ENCODE results near the gene RETN.

RETN gene

GRCh38 chr19:7681340-7682174 lies 12.7 kb downstream of the RETN start:
- H3K27me3 Mint-ChIP-seq (ENCODE audit: low read depth), result peaks cover 11% of the 10 kb centered on the region
- H3K27ac Mint-ChIP-seq, result peak overlapping the region; percentile 58 to 83 (median 72)
- peaks cover 6% of the 10 kb centered on the region for H3K4me1 Mint-ChIP-seq
- H3K4me3 Mint-ChIP-seq, result peak overlapping the region; percentile 92 to 94 (median 93)
- no peaks in the 10 kb centered on the region for H3K9me3 Mint-ChIP-seq
- peak; percentile 29 to 42 (median 40) for TF ChIP-seq CTCF (IDR thresholded peaks at IDR 0.05; ENCODE audit: unreplicated experiment in 3 of 3)
- H3K36me3 Mint-ChIP-seq (ENCODE audit: low read depth), result peaks cover 19% of the 10 kb centered on the region

- Mint-ChIP-seq H3K9me3 (no peaks in the 10 kb centered on the region), H3K4me3 (peak overlapping the region; percentile 92 to 94 (median 93)), H3K27ac (peak overlapping the region in 1 of 3 experiments; percentile 72), H3K4me1 (peaks cover 6% of the 10 kb centered on the region), H3K27me3 (ENCODE audit: low read depth) (peaks cover 5% of the 10 kb centered on the region), H3K36me3 (ENCODE audit: low read depth) (peaks cover 19% of the 10 kb centered on the region)
- TF ChIP-seq CTCF (IDR thresholded peaks at IDR 0.05; ENCODE audit: unreplicated experiment in 3 of 3), result no peak
These were observed 13.5 kb downstream of the RETN start for GRCh38 chr19:7682175-7682855.

- no peaks in the 10 kb centered on the region for H3K4me1 Mint-ChIP-seq
- TF ChIP-seq CTCF (IDR thresholded peaks at IDR 0.05; ENCODE audit: unreplicated experiment in 3 of 3), result no peak
- H3K9me3 Mint-ChIP-seq, result no peaks in the 10 kb centered on the region
- peaks cover 3% of the 10 kb centered on the region for H3K27me3 Mint-ChIP-seq (ENCODE audit: low read depth)
- peaks cover 19% of the 10 kb centered on the region for H3K36me3 Mint-ChIP-seq (ENCODE audit: low read depth)
- peak overlapping the region in 2 of 3 experiments; percentile 10 to 57 for H3K4me3 Mint-ChIP-seq
- H3K27ac Mint-ChIP-seq, result no peak overlapping the region
These were observed 16.9 kb downstream of the RETN start for GRCh38 chr19:7685546-7686445.

- Mint-ChIP-seq H3K27me3 (ENCODE audit: low read depth) (peaks cover 3% of the 10 kb centered on the region), H3K27ac (no peak overlapping the region), H3K9me3 (no peaks in the 10 kb centered on the region), H3K36me3 (ENCODE audit: low read depth) (peaks cover 19% of the 10 kb centered on the region), H3K4me3 (no peak overlapping the region), H3K4me1 (no peaks in the 10 kb centered on the region)
- TF ChIP-seq CTCF (IDR thresholded peaks at IDR 0.05; ENCODE audit: unreplicated experiment in 3 of 3), result no peak
These were observed 18.3 kb downstream of the RETN start for GRCh38 chr19:7687177-7687576.

- H3K27me3 Mint-ChIP-seq (ENCODE audit: low read depth), result peaks cover 3% of the 10 kb centered on the region
- H3K4me1 Mint-ChIP-seq, result no peaks in the 10 kb centered on the region
- H3K9me3 Mint-ChIP-seq, result no peaks in the 10 kb centered on the region
- H3K4me3 Mint-ChIP-seq, result no peak overlapping the region
- H3K27ac Mint-ChIP-seq, result no peak overlapping the region
- no peak for TF ChIP-seq CTCF (IDR thresholded peaks at IDR 0.05; ENCODE audit: unreplicated experiment in 3 of 3)
- H3K36me3 Mint-ChIP-seq (ENCODE audit: low read depth), result peaks cover 5% of the 10 kb centered on the region
These were observed 20.3 kb downstream of the RETN start for GRCh38 chr19:7689165-7689564.

Data from nephron (organoid).